Measurements from ENCODE around the gene SNX10.

Gene SNX10

DNA sequence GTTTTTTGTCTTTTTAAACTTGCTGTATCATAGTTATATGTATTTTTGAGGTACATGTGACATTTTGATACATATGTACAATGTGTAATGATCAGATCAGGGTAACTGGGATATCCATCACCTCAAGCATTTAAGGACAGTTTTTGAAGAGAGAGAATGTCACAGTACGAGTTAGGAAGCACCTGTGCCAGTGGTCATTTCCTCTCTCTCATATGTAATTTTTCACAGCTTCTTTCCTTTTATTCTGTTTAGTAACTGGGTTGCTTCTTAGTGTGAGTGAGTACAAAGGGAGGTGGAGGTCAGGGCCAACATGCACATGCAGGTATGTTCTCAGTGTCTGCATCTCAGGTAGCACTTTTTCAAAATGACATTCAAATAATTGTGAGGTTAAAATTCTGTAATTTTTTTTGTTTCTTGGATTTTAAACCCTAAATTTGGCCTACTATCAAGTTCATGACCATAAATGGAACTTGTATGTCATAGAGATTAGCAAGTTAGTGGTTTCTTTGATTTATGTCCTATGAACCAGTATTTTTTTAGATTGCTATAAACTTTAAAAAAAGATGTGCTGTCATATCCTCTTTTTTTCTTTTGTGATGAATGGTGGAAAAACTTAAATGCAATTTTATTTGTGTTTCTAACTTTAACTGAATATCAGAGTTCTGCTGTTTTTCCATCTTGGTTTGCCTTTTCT is 42.7 kb downstream of the SNX10 start:
- DNase-seq (ENCODE audit: low read depth in 2 of 2) = no peak

DNA sequence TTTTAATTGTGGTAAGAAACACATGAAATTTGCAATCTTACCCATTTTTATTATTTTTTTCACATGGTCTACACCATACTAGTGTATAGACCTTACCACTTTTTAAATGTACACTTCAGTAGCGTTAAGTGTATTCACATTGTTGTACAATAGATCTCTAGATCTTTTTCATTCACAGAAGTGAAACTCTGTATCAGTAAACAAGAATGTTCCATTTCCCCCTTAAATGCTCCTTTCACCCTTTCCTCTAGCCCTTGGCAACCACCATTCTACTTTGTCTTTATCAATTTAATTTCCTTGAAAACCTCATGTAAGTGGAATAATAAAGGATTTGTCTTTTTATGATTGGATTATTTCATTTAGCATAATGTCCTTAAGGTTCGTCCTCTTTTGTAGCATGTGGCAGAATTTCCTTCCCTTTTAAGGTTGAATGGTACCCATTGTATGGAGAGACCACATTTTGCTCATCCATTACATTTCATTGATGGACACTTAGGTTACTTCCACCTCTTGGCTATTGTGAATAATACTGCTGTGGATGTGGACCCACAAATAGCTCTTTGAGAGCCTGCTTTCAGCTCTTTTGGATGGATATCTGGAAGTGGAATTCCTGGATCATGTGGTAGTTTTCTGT is 45.7 kb downstream of the SNX10 start:
- DNase-seq (ENCODE audit: low read depth in 2 of 2) = no peak

GRCh38 chr7:26340476-26341018 is 48.9 kb downstream of the SNX10 start:
- no peak for DNase-seq (ENCODE audit: low read depth in 2 of 2)

- no peak for DNase-seq (ENCODE audit: low read depth in 2 of 2)
Observed at GRCh38 chr7:26343320-26343832, 51.7 kb downstream of the SNX10 start.

GRCh38 chr7:26343837-26344236 is 52.2 kb downstream of the SNX10 start:
- no peak for DNase-seq (ENCODE audit: low read depth in 2 of 2)

GRCh38 chr7:26345202-26345601 is 53.5 kb downstream of the SNX10 start:
- no peak for DNase-seq (ENCODE audit: low read depth in 2 of 2)

- DNase-seq (ENCODE audit: low read depth in 2 of 2) = no peak
Observed at GRCh38 chr7:26345837-26346236, 54.2 kb downstream of the SNX10 start.

- no peak for DNase-seq (ENCODE audit: low read depth in 2 of 2)
Observed at GRCh38 chr7:26346611-26347203, 55.0 kb downstream of the SNX10 start.

GRCh38 chr7:26348234-26348851 is 56.7 kb downstream of the SNX10 start:
- DNase-seq (ENCODE audit: low read depth in 2 of 2) = no peak

- no peak for DNase-seq (ENCODE audit: low read depth in 2 of 2)
Observed at GRCh38 chr7:26349005-26349915, 57.6 kb downstream of the SNX10 start.

DNA sequence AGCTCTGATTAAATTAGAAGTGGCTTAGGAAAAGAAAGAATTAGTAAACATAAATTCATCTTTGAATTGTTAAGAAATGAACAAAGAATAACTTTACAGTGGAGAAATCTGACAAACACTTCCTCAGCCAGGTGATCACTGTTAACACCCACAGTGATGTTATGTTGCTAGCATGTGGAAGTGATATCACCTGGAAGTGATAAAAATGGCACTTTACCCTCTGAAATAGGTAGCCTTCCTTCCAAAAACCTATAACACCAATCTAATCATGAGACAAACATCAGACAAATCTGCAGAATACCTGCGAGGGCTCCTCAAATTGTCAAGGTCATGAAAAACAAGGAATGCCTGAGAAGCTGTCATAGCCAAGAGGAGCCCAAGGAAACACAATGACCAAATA is 59.5 kb downstream of the SNX10 start:
- no peak for DNase-seq (ENCODE audit: low read depth in 2 of 2)

GRCh38 chr7:26356229-26356628 is 64.6 kb downstream of the SNX10 start:
- no peak for DNase-seq (ENCODE audit: low read depth in 2 of 2)

DNA sequence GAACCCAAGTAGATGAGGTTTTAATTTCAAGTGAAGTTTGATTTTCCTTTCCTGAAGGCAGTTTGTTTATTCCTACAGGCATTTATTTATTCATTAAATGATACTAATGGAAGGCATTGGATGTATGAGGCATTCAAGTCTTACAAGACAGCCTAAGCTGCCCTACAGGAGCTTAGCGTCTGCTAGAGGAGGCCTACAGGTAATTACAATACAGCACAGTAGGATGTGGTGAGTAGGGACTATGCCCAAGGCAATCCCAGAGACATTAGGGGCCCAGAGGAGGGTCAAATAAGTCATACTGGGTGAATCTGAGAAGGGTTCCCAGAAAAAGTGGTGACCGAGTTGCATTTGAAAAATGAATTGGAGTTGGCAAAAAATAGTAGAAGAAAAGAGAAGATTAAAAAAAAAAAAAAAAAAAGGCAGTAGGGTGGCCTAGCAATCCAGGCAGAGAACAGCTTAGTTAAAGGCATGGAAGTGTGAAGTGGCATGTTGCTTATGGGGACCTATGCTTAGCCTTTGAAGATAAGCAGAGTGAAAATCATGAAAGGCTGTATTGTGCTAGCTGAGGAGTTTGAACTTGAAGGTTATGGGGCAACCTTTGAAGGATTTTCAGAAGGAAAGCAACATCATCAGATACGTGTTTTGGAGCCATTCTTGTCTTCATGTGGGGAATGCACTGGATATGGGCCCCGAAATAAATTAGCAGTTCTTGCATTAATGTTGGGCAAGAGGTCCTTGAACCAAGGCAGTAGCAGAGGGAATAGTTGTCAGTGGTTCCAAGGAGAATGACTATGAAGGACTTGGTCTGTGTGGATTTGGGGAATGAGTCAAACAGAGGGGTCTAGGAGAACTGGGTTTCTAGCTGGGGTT is 65.5 kb downstream of the SNX10 start:
- DNase-seq (ENCODE audit: low read depth in 2 of 2) = no peak

GRCh38 chr7:26357799-26358151 is 66.1 kb downstream of the SNX10 start:
- no peak for DNase-seq (ENCODE audit: low read depth in 2 of 2)

DNA sequence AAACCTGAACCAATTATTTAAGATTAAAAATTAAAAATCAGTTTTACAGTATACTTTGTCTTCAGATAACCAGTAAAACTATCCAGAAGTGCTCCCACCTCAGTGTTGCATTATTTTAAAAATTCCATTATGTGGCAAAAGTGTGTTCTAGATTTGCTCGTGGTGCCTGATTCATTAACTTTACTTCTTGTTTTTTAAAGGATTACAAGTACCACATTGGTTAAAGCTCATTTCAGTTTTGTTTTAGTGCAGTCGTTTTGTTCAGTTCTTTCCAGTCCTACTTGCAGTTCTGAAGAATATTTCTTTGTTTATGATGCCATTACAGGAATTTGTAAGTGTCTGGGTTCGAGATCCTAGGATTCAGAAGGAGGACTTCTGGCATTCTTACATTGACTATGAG is 69.0 kb downstream of the SNX10 start:
- DNase-seq (ENCODE audit: low read depth in 2 of 2) = no peak

DNA sequence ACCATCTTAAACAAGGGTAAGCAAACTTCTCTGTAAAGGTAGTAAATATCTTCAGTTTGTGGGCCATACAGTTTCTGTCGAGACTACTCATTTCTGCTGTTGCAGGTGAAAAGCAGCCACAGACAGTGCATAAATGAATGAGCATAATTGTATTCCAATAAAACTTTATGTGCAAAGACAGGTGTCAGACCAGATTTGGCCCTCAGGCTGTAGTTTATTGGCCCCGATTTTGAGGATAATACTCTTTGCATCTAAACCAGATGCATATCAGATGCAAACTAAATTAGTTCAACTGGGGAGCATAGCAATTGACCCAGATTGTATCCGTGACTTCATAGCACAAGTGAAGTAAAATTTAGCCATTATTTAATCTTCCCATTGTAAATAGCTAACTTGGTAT is 70.0 kb downstream of the SNX10 start:
- DNase-seq (ENCODE audit: low read depth in 2 of 2) = no peak

GRCh38 chr7:26363465-26363864 is 71.8 kb downstream of the SNX10 start:
- DNase-seq (ENCODE audit: low read depth in 2 of 2) = no peak

DNA sequence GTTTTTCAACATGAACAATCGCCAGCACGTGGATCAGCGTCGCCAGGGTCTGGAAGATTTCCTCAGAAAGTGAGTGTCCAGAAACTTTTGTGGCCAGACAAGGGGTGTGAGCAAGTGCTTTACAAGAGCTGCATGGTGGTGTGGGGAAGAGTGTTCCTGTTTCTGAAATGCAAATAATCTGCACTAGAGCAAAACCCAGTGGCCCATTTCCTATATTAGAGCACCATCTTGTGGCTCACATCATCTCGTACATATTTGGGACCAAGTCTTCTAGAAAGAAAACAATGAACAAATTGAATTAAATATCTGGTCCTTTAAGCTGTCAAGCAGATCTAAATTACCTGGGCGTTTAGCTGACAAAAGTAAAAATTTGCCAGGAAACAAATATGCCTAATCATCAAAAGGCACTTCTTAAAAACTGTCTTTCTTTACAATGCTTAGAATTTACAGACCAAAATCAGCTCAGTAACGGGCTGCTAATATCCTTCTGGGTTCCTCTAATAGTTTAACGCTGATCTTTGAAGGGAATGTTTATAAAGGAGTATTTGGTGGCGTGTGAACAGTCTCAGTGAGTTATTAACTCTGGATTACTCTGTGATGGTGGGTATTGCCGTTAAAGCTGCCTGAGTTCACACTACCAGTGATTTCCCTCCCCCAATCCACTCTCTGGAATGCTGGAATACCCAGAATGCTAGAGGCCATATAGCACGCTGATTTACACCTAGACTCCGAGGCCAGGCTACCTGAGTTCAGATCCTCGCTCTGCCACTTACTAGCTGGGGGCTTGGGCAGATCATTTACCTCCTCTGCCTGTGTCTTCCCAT is 73.6 kb downstream of the SNX10 start:
- no peak for DNase-seq (ENCODE audit: low read depth in 2 of 2)

- DNase-seq (ENCODE audit: low read depth in 2 of 2) = no peak
Observed at GRCh38 chr7:26365901-26366275, 74.2 kb downstream of the SNX10 start.

Measured in stimulated activated CD8-positive, alpha-beta memory T cell treated with anti-CD3 and anti-CD28 coated beads, Interleukin-7, amount 100 ng/mL, for 4 hours (primary cell).